HG03175 (cell line): ENCODE data around the gene GSTCD.
"Not testable (repeated sequence)": the region's sequence is repeated elsewhere in the genome, so short reads cannot be mapped to it uniquely, and the experiment has no call there.

Source experiments
- ATAC-seq: cut with Tn5 transposase; IDR thresholded peaks from one replicate; pipeline ENCODE4 v1.9.1; 2021; ENCODE audit warnings: mild to moderate bottlenecking, moderate library complexity; ENCODE audit not compliant: unreplicated experiment

Gene GSTCD

GRCh38 chr4:105714071-105714521 lies 5.5 kb downstream of the GSTCD start:
- ATAC-seq: peak; percentile 68

- no peak for ATAC-seq
Measured at GRCh38 chr4:105714932-105715331, 6.3 kb downstream of the GSTCD start.

DNA sequence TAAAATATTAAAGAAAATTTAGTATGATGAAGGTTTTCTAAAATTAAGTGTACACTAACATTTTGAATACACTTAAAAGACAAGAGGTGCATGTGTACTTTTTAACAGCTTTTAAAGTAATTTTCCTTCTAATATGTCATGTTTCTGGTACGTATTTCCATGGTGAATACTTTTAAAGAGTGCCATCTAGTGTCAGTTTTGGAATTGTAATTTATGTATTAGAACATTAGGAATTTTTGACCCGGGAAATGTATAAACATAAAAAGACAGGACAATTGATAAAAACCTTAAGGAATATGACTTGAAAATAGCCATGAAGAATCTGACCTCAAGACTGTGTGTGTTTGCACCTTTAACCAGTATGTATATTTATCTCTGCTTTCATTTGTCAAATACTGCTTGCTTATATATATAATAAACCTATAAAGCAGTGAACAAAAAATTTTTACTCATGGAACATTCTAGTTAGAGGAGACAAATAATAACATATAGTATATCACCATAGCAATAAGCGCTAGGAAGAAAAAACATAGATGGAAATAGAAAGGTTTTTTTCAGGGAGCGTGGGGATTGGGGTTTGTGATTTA lies 7.2 kb downstream of the GSTCD start:
- no peak for ATAC-seq

- no peak for ATAC-seq
Measured at GRCh38 chr4:105719204-105719603, 10.6 kb downstream of the GSTCD start.

GRCh38 chr4:105725623-105726022 lies 17.0 kb downstream of the GSTCD start:
- no peak for ATAC-seq

DNA sequence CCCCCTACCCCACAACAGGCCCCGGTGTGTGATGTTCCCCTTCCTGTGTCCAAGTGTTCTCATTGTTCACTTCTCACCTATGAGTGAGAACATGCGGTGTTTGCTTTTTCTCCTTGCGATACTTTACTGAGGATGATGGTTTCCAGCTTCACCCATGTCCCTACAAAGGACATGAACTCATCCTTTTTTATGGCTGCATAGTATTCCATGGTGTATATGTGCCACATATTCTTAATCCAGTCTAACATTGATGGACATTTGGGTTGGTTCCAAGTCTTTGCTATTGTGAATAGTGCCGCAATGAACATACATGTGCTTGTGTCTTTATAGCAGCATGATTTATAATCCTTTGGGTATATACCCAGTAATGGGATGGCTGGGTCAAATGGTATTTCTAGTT lies 21.3 kb downstream of the GSTCD start:
- ATAC-seq: not testable (repeated sequence)

GRCh38 chr4:105735217-105735616 lies 26.6 kb downstream of the GSTCD start:
- ATAC-seq: not testable (repeated sequence)

GRCh38 chr4:105741548-105741947 lies 33.0 kb downstream of the GSTCD start:
- no peak for ATAC-seq

- ATAC-seq: no peak
Measured at GRCh38 chr4:105748222-105748621, 39.6 kb downstream of the GSTCD start.

GRCh38 chr4:105751718-105752299 lies 43.2 kb downstream of the GSTCD start:
- no peak for ATAC-seq

DNA sequence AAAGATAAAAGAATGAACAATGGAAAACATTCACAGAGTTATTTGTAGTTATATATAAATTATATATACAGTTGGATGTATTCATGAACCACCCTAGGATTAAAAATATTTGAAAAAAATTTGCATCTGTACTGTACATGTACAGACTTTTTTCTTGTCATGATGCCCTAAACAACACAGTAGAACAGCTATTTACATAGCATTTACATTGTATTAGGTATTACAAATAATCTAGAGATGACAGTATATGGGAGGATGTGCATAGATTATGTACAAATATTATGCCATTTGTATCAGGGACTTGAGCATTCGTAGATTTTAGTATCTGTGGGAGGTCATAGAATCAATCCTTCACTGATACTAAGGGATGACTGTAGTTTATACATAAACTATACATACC lies 44.8 kb downstream of the GSTCD start:
- ATAC-seq: no peak

DNA sequence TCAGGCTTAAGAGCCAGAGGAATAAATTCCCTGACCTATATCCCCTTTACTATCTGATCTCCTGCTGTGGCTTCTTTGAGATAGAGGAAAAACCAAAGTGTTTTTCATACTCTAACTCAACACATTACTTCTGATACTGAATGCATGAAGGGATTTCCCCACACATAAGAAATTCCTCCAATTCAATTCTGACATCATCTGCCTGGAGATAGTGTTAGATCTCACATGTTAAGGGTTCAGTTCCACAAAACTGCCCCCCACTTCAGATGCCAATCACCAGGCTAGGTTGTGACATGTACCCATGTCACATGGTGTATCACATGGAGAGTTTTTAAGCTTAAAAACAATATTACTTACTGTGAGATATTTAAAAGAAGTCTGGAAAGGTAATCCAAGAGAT lies 46.8 kb downstream of the GSTCD start:
- ATAC-seq: no peak

DNA sequence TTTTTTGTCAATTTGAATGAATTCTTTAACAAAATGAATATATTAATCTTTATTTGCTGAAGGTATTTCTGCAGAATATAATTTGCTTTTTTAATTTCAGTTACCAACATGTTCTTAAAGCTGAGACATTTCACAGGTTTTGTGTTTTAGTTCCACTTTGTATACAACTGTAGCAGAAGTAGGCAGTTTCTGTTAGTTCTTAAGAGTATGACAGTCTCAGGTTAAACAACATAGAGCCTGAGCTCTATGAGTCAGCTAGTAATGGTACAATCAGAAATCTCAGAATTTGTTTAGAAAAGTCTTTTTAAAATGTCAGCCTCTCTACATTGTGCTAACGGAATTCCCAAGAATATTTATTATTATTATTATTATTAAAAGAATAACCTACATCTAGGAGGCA lies 50.4 kb downstream of the GSTCD start:
- ATAC-seq: no peak

DNA sequence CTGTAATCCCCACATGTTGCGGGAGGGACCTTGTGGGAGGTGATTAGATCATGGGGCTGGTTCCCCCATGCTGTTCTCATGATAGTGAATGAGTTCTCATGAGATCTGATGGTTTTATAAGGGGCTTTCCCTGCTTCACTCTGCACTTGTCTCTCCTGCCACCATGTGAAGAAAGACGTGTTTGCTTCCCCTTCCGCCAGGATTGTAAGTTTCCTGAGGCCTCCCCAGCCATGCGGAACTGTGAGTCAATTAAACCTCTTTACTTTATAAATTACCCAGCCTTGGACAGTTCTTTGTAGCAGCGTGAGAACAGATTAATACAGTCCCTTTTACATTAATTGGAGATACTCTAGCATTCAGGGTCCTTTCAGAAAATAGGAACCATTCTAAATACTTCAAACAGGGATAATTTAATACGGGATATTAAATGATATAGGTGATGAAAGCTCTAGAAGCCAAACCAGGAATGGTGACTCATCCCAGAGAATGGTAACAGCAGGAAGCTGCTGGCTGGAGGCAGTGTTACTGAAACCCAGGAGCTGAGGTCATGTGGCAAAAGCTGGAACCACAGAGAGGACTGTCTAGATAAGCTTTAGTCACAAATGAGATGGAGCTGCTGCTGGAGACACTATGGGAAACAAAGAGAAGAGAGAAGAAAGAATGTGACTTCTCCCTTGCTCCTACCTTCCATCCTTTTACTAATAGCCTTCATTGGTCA lies 57.3 kb downstream of the GSTCD start:
- ATAC-seq: no peak

- no peak for ATAC-seq
Measured at GRCh38 chr4:105767579-105767978, 59.0 kb downstream of the GSTCD start.

DNA sequence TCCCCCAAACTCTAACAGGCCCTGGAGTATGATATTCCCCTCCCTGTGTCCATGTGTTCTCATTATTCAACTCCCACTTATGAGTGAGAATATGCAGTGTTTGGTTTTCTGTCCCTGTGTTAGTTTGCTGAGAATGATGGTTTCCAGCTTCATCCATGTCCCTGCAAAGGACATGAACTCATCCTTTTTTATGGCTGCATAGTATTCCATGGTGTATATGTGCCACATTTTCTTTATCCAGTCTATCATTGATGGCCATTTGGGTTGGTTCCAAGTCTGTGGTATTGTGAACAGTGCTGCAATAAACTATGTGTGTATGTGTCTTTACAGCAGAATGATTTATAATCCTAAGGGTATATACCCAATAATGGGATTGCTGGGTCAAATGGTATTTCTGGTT lies 61.9 kb downstream of the GSTCD start:
- ATAC-seq: not testable (repeated sequence)

DNA sequence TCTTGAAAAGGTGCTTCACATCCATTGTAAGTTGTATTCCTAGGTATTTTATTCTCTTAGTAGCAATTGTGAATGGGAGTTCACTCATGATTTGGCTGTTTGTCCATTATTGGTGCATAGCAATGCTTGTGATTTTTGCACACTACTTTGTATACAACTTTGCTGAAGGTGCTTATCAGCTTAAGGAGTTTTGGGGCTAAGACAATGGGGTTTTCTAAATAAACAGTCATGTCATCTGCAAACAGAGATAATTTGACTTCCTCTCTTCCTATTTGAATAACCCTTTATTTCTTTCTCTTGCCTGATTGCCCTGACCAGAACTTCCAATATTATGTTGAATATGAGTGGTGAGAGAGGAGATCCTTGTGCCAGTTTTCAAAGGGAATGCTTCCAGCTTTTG lies 63.5 kb downstream of the GSTCD start:
- ATAC-seq: not testable (repeated sequence)

DNA sequence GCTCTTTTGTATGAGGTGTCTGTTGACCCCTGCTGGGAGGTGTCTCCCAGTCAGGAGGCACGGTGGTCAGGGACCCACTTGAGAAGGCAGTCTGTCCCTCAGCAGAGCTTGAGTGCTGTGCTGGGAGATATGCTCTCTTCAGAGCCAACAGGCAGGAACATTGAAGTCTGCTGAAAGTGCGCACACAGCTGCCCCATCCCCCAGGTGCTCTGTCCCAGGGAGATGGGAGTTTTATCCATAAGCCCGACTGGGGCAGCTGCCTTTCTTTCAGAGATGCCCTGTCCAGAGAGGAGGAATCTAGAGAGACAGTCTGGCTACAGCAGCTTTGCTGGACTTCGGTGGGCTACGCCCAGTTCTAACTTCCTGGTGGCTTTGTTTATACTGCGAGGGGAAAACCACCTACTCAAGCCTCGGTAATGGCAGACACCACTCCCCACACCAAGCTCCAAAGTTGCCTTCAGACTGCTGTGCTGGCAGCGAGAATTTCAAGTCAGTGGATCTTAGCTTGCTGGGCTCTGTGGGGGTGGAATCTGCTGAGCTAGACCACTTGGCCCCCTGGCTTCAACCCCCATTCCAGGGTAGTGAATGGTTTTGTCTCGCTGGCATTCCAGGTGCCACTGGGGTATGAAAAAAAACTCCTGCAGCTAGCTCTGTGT lies 67.3 kb downstream of the GSTCD start:
- not testable (repeated sequence) for ATAC-seq

DNA sequence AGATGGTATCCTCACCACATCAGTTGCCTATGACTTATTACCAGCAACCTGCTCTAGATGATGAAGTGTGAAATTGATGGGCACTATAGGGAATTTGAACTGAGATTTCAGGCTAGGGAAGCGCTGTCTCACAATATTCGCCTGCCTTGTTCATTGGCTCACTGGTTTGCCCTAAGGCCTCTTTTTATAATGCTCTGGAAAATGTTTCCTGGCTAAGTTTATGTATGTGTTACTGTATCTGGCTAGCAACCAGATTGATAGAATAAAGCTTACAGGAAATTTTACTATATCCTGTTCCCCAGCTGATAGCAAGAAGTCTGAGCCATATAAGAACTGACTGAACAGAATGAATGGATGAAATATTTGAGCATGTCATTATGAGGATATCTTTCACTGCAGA lies 71.6 kb downstream of the GSTCD start:
- no peak for ATAC-seq

DNA sequence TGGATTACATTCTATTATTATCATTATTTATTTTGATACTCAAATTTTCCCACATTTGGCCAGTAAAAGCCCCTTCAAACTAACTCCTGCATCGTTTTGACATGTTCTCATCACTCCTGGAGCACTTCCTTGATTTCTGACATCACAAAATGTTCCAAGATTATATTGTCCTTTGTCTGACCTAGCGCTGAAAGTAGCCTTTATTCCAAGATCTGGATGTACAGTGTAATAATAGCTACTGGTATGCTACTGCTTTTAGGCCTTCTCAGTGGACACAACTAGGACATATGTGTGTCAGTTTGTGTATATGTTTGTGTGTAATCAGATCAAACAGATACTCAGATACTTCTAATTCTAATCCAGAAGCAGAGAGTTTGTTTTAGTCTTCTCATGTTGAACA lies 76.2 kb downstream of the GSTCD start:
- no peak for ATAC-seq

- ATAC-seq: no peak
Measured at GRCh38 chr4:105785792-105786191, 77.2 kb downstream of the GSTCD start.

GRCh38 chr4:105786748-105787147 lies 78.2 kb downstream of the GSTCD start:
- ATAC-seq: no peak
